Activated CD8-positive, alpha-beta T cell treated with anti-CD3 and anti-CD28 coated beads for 36 hours (primary cell): ENCODE measurements around the gene GCHFR. TPM values are rescaled to one million over a fixed set of nuclear protein-coding genes. Genes with fewer than 3 reads are reported as not detected.

ENCODE experiments used
- ATAC-seq: fragments of 200-7000 bp; cut with Tn5 transposase; one replicate; pipeline ENCODE4 v1.10.0; 2021; ENCODE audit warnings: mild to moderate bottlenecking, moderate library complexity
- CTCF ChIA-PET: fragments of 350-600 bp; sonication (Branson Sonifier 250); formaldehyde crosslinking; loops from one replicate; lab custom pipeline; 2021; ENCODE audit warnings: antibody characterized with exemption; lab: Charles Lee
- POLR2A ChIA-PET: fragments of 350-600 bp; sonication (Branson Sonifier 250); formaldehyde crosslinking; loops from one replicate; lab custom pipeline; 2021; ENCODE audit warnings: antibody characterized with exemption; lab: Charles Lee
- DNase-seq: peaks from one replicate; pipeline ENCODE4 v3.0.0-alpha.2; 2020
- H3K27ac Mint-ChIP-seq: one replicate; pipeline ENCODE4 v1.8.0; 2021; ENCODE audit warnings: mild to moderate bottlenecking, mixed read lengths
- H3K27me3 Mint-ChIP-seq: one replicate; pipeline ENCODE4 v1.8.0; 2021; ENCODE audit warnings: mixed read lengths
- H3K36me3 Mint-ChIP-seq: one replicate; pipeline ENCODE4 v1.8.0; 2021; ENCODE audit warnings: low read depth, mixed read lengths
- H3K4me1 Mint-ChIP-seq: one replicate; pipeline ENCODE4 v1.8.0; 2021; ENCODE audit warnings: low read depth, mixed read lengths
- H3K4me3 Mint-ChIP-seq: one replicate; pipeline ENCODE4 v1.8.0; 2021; ENCODE audit warnings: mild to moderate bottlenecking, moderate library complexity, mixed read lengths
- H3K9me3 Mint-ChIP-seq: one replicate; pipeline ENCODE4 v1.8.0; 2021; ENCODE audit warnings: mixed read lengths
- intact Hi-C: fragments of 100-400 bp; cut with micrococcal nuclease; formaldehyde crosslinking; loops from one replicate; pipeline ENCODE4 v1.10.0; 2022
- total RNA-seq, 2 experiments: library from RNA; stranded (reverse); gene quantifications; one replicate each; pipeline ENCODE4 v1.2.3, GENCODE V29; 2021
- TF ChIP-seq, protein P1 (sequence below): fragments of 200-600 bp; IDR thresholded peaks from one replicate; pipeline ENCODE4 v1.8.0; 2022; ENCODE audit warnings: antibody characterized with exemption, mild to moderate bottlenecking

Gene GCHFR
- total RNA-seq, 2 experiments from 2014 or later, result 44.8 to 46.6 TPM

DNA sequence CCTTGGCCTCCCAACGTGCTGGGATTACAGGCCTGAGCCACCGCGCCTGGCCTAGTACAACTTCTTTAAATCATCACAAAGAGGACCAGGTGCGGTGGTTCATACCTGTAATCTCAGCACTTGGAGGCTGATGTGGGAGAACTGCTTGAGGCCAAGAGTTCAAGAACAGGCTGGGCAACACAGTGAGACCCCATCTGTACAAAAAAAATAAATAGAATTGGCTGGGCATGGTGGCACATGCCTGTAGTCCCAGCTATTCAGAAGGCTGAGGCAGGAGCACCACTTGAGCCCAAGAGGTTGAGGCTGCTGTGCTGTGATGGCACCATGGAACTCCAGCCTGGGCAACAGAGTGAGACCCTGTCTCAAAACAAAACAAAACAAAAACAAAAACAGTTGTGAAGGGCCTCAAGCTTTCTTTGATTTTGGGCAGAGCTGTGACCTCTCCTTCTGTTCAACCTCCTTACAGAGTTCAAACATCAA lies 14.7 kb upstream of the GCHFR start:
- CTCF ChIA-PET, result interaction anchor here (2.1 to 4.3 kb wide), 2 partner anchors 33 to 230 kb away, joined by 4 to 17 read pairs; no protein-coding TSS in a partner anchor
- no peaks in the 10 kb centered on the region for H3K9me3 Mint-ChIP-seq
- POLR2A ChIA-PET, result interaction anchor here (1.0 to 2.7 kb wide), 2 partner anchors 9 to 33 kb away, joined by 3 to 12 read pairs; no protein-coding TSS in a partner anchor
- TF ChIP-seq, protein P1, sequence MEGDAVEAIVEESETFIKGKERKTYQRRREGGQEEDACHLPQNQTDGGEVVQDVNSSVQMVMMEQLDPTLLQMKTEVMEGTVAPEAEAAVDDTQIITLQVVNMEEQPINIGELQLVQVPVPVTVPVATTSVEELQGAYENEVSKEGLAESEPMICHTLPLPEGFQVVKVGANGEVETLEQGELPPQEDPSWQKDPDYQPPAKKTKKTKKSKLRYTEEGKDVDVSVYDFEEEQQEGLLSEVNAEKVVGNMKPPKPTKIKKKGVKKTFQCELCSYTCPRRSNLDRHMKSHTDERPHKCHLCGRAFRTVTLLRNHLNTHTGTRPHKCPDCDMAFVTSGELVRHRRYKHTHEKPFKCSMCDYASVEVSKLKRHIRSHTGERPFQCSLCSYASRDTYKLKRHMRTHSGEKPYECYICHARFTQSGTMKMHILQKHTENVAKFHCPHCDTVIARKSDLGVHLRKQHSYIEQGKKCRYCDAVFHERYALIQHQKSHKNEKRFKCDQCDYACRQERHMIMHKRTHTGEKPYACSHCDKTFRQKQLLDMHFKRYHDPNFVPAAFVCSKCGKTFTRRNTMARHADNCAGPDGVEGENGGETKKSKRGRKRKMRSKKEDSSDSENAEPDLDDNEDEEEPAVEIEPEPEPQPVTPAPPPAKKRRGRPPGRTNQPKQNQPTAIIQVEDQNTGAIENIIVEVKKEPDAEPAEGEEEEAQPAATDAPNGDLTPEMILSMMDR, result no peak
- no peak overlapping the region for H3K4me3 Mint-ChIP-seq
- no peak for DNase-seq
- no peak overlapping the region for H3K27ac Mint-ChIP-seq
- no peak for ATAC-seq
- intact Hi-C loops, result no loop called here
- H3K27me3 Mint-ChIP-seq, result no peaks in the 10 kb centered on the region
- peaks cover 32% of the 10 kb centered on the region for H3K36me3 Mint-ChIP-seq
- peaks cover 39% of the 10 kb centered on the region for H3K4me1 Mint-ChIP-seq

DNA sequence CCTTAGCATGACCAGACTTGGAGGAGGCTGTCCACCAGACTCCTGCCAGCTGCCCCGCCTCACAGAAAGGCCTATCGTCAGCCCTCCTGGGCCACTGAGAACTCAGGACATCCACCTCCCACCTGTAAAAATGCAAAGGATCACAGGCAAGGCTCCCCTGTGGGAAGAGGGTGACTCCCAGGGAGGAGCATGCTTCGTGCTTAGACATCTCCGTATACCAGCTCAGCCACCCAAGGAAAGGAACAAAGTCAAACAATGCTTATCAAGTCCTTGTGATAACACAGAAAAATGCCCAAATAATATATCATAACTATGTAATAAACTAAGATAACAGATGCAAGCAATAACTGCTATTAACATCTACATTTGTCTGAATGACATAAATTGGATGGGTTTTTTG lies 13.0 kb upstream of the GCHFR start:
- Mint-ChIP-seq H3K27ac (no peak overlapping the region), H3K4me1 (peaks cover 32% of the 10 kb centered on the region), H3K27me3 (no peaks in the 10 kb centered on the region), H3K9me3 (no peaks in the 10 kb centered on the region), H3K4me3 (no peak overlapping the region), H3K36me3 (peaks cover 25% of the 10 kb centered on the region)
- intact Hi-C loops, result loop anchor here (10.0 kb wide), 1 partner anchor 144 kb away; the partner anchor contains the start of gene VPS18
- TF ChIP-seq, protein P1, result no peak
- ChIA-PET CTCF (interaction anchor here (0.7 to 4.3 kb wide), 4 partner anchors 13 to 31 kb away, joined by 3 to 17 read pairs (median 4); no protein-coding TSS in a partner anchor), POLR2A (interaction anchor here (1.1 to 2.7 kb wide), 2 partner anchors 11 to 26 kb away, joined by 4 to 12 read pairs; no protein-coding TSS in a partner anchor)
- DNase-seq, result no peak
- no peak for ATAC-seq

- ChIA-PET POLR2A (interaction anchor here (0.8 to 2.7 kb wide), 4 partner anchors 12 to 45 kb away, joined by 4 to 12 read pairs (median 4); partner anchors contain the start of gene GCHFR), CTCF (interaction anchor here (0.7 to 4.3 kb wide), 4 partner anchors 13 to 30 kb away, joined by 3 to 17 read pairs (median 4); no protein-coding TSS in a partner anchor)
- Mint-ChIP-seq H3K27me3 (no peaks in the 10 kb centered on the region), H3K4me3 (no peak overlapping the region), H3K36me3 (peaks cover 25% of the 10 kb centered on the region), H3K4me1 (peaks cover 31% of the 10 kb centered on the region), H3K9me3 (no peaks in the 10 kb centered on the region), H3K27ac (no peak overlapping the region)
- DNase-seq, result no peak
- intact Hi-C loops, result loop anchor here (10.0 kb wide), 1 partner anchor 143 kb away; the partner anchor contains the start of gene VPS18
- TF ChIP-seq, protein P1, result no peak
- ATAC-seq, result no peak
Measured at GRCh38 chr15:40751745-40752144, 12.1 kb upstream of the GCHFR start.

- TF ChIP-seq, protein P1, result no peak
- no peaks in the 10 kb centered on the region for H3K27me3 Mint-ChIP-seq
- ChIA-PET CTCF (interaction anchor here (0.7 to 0.8 kb wide), 2 partner anchors 10 to 38 kb away, joined by 3 read pairs; no protein-coding TSS in a partner anchor), POLR2A (interaction anchor here (0.6 to 1.8 kb wide), 7 partner anchors 10 to 739 kb away, joined by 4 to 11 read pairs (median 6); partner anchors contain the start of genes C15orf62, DNAJC17, GCHFR and RAD51)
- H3K4me3 Mint-ChIP-seq, result peak overlapping the region; percentile 90
- DNase-seq (peak; percentile 26), ATAC-seq (peak; percentile 4)
- no peaks in the 10 kb centered on the region for H3K9me3 Mint-ChIP-seq
- peaks cover 25% of the 10 kb centered on the region for H3K36me3 Mint-ChIP-seq
- intact Hi-C loops, result loop anchor here (10.0 kb wide), 1 partner anchor 140 kb away; the partner anchor contains the start of gene VPS18
- H3K4me1 Mint-ChIP-seq, result peaks cover 27% of the 10 kb centered on the region
- peak overlapping the region; percentile 99 for H3K27ac Mint-ChIP-seq
Measured at GRCh38 chr15:40754574-40754882, 9.3 kb upstream of the GCHFR start.
